Middle frontal gyrus (tissue), 1 donor: ENCODE measurements around the gene PLEKHG3.

Experiments used
- DNase-seq: peaks from one replicate; pipeline ENCODE4 v3.0.0-alpha.2; 2015; ENCODE audit warnings: low spot score; ENCODE audit errors: extremely low spot score

The PLEKHG3 gene

DNA sequence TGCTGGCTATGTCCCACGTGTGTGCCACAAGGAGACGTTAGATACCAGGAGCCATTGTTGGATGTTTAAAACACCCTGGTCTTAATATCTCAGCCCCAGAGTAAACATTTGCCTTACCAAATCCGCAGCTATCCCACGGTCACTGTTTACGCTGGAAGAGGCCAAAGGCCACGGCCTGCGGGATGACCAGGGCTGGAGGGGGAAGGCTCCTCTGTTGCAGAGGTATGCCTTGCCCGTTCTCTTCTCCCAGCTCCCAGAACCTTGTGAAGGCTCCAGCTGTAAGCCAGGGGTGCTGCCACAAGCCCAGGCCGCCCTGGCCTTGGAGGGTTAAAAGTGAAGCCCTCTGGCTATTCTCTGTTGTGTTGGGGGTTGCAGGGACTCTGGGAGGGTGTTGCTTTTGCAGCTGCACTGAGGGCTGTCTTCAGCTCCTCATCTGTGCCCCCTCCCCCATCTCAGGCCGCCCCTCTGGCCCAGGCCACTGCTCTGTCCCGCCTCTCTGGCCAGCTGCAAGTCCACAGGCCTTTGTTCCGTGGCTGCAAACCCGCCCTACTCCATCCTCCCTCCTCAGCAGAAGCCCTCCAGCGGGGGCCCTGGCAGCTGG, 2.5 kb downstream of the PLEKHG3 start:
- no peak for DNase-seq

DNA sequence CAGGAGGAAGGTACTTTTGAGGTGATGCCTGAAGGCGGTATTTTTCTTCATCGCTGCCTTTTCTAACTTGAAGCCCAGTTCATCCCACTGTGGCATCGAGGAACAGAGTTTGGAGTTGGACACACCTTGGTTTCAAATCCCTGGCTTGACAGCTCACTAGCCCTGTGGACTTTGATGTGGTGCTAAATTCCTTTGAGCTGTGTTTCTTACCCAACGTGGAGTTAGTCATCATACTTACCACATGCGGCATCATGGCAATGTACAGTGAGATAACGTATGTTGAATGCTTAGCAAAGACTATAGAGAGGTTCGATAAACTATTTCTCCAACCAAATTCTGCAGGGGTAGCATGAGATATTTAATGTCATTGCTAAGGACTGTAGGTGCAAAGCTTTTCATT, 3.4 kb downstream of the PLEKHG3 start:
- DNase-seq = no peak

DNA sequence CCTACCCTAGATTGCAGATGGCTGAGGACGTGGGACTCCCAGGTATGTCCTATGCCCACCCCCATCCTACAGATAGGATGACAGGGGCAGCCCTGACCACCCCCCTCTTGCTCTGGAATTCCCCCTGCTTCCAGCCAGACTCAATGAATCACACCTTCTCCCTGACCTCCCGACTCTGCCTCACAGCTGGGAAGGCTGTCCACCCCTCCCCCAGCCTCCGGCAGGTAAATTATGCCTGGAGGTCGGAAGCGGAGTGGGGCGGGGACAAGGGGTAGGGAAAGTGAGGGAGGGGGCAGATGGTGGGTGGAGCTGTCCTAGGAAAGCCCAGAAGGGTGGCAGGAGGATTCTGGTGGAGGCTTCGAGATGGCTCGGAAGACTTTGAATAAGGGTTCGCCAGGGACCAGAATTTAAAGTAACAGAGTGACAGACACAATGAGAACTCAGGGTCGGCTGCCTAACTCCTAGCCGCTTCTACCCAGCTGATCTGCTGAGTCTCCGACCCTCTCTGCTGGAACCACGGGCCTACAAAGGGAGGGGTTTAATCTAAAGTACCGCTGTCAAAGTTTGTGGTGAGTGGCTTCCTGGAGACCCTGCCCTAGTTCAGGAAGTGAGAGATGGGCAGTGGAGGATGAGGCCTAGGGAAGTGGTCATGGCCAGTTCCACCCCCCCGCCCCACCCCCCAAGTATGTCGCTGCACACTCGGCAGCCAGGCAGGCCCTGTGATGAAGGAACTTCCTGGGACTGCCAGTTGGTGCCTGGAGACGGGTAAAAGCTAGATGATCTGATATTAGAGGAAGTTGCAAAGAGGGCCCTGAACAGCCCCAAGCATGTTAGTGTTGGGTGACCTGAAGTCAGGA, 4.2 kb downstream of the PLEKHG3 start:
- no peak for DNase-seq

DNA sequence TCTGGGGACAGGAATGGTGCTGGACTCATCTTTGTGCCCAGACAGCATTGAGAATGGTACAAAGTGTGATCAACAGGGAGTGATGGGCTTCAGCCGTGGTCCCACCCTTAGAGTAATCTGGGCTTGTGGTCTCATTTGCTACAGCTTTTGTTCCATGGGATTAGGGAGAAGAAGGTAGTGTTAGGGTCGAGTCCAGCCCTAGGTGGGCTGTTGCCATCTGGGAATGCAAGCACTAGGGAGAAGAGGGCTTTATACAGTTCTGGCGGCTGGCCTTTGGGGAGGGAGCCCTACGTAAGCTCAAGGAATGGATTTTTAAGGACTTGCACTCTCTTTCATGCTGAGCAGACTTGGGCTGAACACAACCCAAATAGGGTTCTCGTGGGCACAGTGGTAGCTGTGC, 4.9 kb downstream of the PLEKHG3 start:
- DNase-seq = no peak

DNA sequence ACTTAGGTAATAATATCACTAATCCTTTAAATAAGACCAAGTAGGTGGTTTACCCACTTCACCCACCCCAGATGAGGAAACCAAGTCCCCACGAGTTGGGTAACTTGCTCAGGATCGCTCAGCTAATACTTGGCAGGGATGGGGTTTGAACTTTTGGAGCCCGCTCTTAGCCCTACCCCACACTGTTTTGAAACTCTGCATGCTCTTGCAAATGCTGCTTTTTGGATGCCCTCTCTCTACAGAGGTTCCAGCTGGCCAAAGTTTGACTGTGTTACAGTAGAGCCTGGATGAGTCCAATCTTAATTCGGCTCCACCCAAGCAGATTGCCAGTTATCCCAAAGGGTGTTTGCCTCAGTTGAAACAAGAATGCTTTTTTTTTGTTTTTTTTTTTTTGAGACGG, 6.8 kb downstream of the PLEKHG3 start:
- DNase-seq = no peak

DNA sequence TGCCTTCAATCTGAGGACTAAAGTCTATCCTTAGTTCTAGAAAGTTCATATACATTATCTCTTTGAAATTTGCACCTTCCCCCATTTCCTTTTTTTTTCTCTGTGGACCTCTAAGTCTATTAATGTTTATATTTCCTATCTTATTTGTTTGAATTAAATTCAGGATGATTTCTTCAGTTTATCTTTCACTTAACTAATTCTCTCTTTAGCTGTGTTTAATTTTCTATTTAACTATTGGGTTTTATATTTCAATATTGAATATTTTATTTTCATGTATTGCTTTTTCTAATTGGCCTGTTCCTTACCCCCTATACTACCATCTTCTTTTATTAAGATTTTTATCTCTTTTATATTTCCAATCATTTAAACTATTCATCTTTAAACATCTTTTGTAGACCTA, 9.5 kb downstream of the PLEKHG3 start:
- no peak for DNase-seq

DNA sequence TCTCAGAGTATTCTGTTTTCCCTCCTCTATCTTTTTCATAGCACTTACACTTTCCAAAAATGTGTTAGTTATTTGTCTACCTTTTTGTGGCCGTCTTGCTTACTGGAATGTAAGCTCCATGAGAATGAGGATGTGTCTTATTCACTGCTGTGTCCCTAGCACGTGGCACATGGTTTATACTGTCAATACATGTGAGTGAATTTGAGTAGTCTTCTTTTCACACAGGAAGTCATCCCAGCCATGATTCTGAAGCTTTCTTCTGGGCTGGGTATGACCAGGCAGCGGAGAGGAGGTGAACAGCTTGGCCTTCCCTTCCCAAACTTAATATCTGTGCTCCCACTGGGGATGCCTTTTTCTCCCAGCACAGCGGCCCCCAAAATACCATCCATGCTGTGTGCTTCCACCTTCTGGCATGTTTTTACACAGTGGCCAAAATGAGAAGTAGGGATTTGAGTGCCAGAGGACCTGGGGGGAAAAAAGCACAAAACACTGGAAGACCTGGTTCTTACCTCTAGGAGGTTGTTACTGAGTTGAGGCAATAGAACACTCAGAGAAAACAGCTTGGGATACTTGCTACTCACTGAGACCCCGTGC, 10.3 kb downstream of the PLEKHG3 start:
- no peak for DNase-seq

DNA sequence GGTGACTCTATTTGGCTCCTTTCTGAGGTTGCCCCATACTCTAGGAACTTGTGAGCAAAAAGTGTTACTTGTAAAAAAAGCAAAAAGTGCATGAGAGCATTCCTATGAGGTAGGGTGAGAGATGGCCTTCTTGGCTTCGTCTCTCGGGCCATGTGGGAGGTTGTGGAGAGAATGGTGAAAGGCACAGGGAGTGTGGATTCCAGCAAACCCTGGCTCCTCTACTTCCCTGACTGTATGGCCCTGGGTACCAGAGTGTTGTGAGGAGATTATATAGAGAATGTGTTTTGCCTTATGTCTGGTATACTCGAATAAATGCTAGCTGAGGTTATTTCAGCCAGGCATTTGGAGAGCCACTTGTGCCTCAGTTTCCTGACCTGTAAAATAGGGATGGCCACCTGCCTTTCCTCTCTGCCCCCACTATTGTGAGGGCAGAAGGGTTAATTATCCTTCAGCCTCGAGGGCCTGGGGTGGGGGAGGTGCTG, 11.0 kb downstream of the PLEKHG3 start:
- no peak for DNase-seq

DNA sequence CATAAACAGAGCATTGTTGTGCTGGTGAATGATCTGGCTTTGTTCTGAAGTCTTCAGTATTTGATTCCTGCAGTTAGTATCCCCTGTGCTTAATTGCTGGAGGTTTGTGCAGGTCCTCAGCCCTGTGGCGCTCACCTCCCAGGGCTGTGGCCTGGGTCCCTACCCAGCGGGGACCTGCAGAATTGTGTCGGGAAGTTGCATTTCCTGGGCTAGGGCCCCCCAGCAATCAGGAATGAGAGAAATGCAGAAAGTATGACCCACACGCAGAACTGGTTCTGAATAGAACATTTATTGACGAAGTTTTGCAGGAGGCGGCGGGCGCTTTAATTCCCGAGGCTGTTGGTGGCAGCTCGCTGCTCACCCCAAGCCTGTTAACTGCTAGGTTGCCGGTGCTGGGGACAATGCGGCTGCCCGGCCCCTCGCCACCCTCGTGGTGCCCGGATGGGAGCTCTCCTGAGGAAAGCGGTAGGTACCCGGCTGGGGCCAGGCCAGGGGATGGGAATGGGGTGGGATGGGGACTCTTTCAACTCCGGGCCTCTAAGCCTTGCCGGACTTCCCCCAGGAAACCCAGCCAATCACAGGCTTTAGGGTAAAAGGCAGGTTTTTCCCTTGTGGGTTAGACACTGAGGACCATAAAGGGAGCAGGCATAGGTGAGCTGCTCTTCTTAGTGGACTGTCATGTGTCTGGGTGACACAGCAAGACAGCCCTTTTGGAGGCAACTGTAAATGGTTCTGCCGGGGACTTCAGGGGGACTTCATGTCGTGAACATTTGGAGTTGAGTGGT, 11.6 kb downstream of the PLEKHG3 start:
- no peak for DNase-seq

DNA sequence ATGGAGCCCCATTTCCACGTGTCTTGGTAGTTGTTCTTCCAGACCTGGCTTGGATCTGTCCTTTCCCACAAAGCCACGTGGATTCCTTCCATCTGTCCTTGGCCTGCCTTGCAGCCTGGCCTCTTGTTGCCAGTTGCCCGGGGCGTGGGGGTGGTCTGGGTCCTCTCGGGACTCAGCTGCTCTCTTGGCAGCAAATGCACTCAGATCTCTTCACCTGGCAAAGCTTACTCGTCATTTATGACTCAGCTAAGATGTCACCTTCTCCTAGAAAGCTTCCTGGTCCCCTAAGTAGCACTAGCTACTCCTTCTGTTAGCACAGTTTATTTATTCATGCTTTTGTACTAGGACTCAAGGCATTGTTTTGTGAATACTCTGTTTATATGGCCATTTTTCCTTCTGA, 13.6 kb downstream of the PLEKHG3 start:
- no peak for DNase-seq

DNA sequence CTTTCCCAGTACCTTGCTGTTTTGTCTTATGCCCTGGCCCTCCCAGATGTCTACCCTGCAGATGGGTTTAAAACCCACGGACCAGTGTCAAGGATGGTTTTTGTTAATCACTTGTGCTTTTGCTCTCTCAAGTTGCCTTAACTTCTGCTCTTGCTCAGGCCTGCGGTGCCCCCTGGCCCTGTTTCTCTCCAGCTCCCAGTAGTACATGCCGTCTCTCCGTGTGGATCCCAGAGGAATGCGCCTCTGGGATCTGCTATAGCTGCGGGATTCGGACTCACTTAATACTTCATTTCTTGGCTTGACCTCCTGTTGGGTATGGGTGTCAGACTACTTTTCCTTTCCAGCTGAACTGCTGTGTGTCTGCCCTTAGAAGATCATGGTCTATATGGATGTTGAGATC, 14.5 kb downstream of the PLEKHG3 start:
- no peak for DNase-seq

DNA sequence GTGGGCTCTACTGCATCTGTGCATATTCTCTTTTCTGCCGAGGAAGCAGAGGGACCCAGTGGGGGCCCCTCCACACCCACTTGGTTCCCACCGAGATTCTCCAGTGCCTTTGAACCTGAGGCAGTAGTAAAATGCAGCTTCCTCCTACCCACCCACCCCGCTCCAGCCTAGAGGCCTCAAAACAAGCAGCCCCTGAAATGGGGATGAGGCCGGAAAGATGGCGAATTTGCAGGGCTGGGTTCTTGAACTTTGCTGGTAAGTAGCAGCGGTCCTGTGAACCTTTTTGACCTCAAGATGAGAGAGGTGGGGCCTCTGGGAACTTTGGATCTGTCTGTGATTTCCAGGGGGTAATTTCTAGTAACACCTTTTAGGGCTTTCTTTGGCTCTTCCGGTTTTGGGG, 15.4 kb downstream of the PLEKHG3 start:
- no peak for DNase-seq

DNA sequence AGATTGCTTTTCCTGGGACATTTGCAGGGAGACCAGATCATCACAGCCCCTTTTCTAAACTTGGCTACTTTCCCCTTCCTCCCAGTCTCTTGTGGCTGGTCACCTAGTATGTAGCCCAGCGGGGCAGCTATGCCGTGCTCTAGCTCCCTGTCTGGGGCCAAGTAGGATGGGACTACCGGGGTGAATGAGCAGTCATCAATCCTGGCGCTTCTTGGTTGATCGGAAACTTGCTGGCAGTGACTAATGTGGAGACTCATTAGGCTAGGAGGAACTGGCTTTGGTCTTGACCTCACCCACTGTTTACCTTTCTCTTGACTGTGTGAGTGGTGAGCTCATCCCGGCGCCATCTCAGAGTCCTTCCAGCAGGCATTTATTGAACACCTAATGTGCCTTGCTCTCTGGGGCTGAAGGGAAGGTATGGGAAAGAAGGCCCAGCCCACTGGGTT, 15.9 kb downstream of the PLEKHG3 start:
- no peak for DNase-seq

DNA sequence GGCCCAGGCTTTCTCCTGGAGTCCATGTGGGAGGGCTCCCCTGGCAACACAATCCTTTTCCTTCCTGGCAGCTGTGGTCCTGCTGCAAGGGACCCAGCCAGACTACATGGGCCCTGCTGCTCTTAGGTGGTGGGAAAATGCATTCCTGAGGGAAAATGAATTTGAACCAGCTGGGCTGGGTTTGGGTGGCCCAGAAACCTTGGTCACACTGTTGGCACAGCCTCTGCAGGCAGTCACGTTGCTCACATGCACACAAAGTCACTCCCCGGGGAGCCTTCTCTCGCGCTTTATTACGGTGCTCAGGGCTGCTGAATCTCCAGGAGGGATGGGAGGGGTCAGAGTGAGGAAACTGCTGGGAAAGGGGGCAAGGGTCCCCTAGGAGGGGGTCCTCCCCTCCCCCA, 17.2 kb downstream of the PLEKHG3 start:
- DNase-seq = no peak

DNA sequence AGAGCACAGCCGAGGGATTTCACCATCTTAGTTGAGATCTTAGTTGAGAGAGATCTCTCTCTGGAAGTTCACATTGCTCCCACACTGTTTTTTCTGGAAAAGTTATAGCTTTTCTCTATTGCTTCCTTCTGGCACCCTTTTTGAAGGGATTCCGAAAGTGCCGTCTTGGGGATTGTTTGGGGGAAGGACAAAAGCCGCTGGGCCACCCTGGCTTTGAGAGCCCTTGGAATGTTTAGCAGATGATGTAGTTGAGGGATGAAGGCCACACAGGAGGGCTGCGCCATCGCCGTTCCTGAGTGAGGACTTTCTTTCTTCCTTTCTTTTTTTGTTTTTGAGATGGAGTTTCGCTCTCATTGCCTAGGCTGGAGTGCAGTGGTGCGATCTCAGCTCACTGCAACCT, 17.7 kb downstream of the PLEKHG3 start:
- DNase-seq = no peak

DNA sequence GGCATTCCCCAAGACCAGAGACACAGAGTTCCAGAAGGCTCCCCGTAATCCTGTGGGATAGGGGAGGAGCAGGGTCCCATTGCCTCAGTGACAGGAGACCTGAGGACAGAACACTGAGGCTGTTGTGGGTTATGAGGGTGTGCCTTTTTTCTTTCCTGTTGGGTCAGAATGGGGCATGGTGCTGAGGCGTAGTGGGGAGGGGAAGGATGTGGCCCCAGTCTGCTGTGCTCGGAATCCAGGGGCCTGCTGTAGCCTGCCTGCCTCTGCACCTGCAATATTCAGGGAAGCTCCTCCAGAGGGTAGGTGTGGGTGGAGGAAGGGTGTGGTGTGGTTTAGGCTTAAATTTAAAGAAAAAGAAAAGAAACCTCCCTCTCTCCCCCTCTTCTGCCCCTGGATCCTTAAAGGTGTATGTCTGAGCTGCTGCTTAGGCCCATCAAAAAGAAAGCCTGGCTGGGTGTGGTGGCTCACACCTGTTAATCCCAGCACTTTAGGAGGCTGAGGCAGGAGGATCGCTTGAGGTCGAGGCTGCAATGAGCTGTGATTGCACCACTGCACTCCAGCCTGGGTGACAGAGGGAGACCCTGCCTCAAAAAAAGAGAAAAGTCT, 18.7 kb downstream of the PLEKHG3 start:
- DNase-seq = no peak

DNA sequence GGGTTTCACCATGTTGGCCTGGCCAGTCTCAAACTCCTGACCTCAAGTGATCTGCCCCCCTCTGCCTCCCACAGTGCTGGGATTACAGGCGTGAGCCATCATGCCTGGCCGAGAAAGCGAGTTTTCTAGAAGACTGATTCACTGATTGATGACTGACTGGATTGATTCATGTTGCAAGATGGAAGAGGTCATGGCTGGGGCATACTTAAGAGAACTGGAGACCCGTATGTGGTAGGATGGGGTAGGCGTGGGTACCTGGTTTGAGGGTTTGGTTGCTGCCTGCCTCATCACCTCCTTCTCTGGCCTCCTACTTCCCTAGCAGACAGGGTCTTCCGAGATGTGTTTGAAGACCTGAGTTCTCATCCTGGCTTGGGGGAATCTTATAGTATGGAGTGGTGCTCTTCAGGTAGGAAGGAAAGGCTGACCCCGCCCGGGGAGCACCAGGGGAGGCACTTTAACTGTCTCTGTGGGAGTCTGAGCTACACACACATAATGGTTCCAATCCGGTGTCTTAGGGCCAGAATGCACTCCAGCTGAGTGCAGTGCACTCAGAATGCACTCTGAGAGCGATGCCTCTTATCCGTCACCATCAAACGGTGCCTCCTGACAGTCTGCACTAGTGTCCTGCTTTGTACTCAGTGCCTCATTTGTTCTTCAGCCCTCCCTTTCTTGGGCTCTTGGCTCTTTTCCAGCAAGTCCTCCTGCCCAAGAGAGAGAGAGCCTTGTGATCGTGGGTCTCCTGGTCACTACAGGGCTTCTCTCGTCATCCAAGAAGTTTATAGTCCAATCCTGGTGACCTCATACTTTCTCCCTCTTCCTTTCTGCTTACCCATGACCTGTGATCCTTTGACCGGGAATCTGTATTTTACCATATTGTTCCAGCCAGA, 19.7 kb downstream of the PLEKHG3 start:
- DNase-seq = no peak

DNA sequence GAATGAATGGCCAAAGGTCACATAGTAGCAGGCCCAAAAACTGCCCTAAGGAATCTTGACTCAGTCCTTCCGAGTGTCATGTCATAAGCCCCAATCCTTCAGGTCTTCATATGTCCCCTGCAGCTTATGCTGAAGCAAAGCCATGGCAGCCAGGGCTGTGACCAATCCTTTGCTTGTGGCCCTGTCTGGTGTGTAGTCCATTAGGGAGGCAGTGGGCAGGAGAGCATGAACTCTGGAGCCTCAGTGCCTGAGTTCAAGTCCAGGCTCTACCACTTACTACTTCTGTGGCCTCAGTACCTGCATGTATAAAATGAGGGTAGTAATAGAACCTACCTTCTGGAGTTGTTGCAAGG, 20.3 kb downstream of the PLEKHG3 start:
- no peak for DNase-seq

DNA sequence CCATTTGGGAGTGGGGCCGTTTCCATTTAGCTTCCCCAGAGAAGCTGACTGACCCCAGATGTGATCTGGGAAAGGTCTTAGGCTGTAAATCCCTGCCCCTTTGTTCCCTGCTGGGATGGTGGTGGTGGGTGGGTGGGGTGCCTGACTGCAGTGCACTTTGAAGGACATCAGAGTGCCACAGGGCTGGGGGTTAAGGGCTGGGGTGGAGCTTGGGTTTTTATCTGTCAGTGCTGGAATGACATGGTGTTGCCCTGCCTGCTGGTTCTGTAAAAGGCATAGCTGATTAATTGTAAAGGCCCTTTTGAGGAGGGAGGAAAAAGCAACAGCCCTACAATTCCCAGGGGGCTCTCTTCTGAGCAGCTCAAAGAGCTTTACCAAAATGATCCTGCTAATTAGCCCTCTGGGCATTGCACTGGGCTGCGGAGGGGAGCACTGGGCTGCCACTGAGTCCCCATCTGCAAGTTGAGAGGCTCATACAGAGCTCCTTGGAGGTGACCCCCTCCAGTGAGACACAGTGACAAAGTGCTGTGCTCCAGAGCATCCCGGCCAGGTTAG, 21.1 kb downstream of the PLEKHG3 start:
- no peak for DNase-seq
